MG63 (cell line): ENCODE data around the gene FUBP3. TPM values are rescaled to one million over a fixed set of nuclear protein-coding genes. Genes with fewer than 3 reads are reported as not detected.

ENCODE experiments used
- DNase-seq: peaks from one replicate; pipeline ENCODE4 v3.0.0-alpha.2; 2020
- H3K27me3 ChIP-seq: fragments of 250-450 bp; sonication (Bioruptor Pico); 2 replicates; pipeline ENCODE4 v1.5.1; 2020; ENCODE audit warnings: mild to moderate bottlenecking, moderate library complexity
- H3K36me3 ChIP-seq: fragments of 250-450 bp; sonication (Bioruptor Pico); 2 replicates; pipeline ENCODE4 v1.5.1; 2020; ENCODE audit warnings: mild to moderate bottlenecking, moderate library complexity
- H3K4me3 ChIP-seq: fragments of 250-450 bp; sonication (Bioruptor Pico); 2 replicates; pipeline ENCODE4 v1.5.1; 2020; ENCODE audit warnings: mild to moderate bottlenecking, moderate library complexity
- H3K9me3 ChIP-seq: fragments of 250-450 bp; sonication (Bioruptor Pico); 2 replicates; pipeline ENCODE4 v1.5.1; 2020; ENCODE audit warnings: mild to moderate bottlenecking, moderate library complexity
- total RNA-seq: library from RNA; depleted of rRNA; stranded (reverse); fragments of >200 nt; shearing (Covaris generic); gene quantifications from 2 replicates; pipeline ENCODE4 v1.2.3, GENCODE V29; 2014; ENCODE audit warnings: low replicate concordance

Gene FUBP3
- total RNA-seq, 1 experiment from 2014 or later, result 30.3 TPM

DNA sequence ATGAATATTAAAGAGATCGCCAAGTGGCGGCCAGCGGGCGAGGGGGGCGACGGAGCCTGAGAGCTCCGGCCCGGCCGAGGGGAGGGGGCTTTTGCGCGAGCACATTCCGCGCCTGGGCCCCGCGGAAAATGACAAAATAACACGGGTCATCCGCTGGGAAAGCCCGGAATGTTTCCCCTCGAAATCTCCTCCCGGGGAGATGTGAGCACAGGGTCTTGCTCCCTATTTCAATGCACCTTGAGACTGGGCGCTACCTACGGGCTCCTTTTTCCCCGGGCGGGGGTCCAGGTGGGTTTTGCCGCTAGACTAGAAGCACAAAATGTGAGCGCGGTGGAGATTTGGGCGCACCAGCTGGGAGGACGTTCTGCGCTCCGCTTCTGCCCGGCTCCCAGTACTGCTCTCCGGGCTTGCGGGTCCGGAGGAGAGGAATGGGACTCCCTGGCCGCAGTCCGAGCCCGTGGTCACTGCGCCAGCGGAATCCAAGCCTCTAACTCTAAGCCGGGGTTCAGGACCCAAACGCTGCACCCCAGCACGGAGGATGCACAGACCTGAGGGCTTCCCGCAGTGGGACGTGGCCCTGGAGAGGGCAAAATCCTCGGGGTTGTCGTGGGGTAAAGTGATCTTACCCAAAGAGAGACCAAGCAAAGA lies 82.2 kb downstream of the FUBP3 start:
- Histone ChIP-seq H3K4me3 (no peak overlapping the region), H3K27me3 (peaks cover 80% of the 10 kb centered on the region), H3K36me3 (no peaks in the 10 kb centered on the region), H3K9me3 (peaks cover 2% of the 10 kb centered on the region; the same call in 1 of the 2 replicates)
- no peak for DNase-seq

DNA sequence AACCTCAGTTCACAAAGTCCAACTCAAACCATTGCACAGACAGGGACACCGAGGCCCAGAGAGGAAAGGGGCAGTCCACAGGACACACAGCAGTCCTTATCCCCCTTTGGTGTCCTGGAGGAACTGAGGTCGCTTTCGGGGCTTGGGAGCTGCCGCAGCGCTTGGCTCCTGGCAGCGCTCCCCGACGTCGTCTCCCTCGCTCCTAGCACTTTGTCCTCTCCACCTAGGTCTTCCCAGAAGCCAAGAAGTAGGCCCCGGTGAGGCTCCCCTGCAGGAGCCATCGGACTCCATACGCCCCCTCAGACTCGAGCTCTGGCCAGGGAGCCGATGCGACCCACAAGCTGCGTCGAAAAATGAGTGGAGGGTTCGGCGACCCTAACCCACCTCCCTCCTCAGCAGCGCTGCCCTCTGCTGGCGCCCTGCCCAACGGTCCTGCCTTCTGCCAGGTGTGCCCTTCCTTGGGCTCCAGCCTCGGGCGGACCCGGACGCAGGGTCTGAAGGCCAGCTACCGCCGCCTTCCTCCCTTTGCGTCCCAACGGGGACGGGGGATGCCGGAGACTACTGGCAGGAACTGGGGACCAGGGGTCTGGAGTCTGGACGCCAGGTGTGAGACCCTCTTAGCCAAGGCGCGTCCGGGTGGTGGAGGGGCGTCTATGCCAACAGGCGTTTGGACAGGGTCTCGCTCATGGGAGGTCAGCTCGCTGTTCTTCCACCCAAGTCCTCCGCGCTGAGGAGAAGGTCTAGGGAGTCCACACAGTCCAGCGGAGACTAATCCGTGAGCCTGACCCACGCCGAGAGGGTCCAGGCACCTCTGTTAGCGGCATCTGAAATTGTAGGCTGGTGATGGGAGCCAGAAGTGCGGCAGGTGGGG lies 83.0 kb downstream of the FUBP3 start:
- DNase-seq, result no peak
- H3K36me3 ChIP-seq, result no peaks in the 10 kb centered on the region
- no peak overlapping the region for H3K4me3 ChIP-seq
- H3K27me3 ChIP-seq, result peaks cover 80% of the 10 kb centered on the region
- H3K9me3 ChIP-seq, result peaks cover 2% of the 10 kb centered on the region; the same call in 1 of the 2 replicates

DNA sequence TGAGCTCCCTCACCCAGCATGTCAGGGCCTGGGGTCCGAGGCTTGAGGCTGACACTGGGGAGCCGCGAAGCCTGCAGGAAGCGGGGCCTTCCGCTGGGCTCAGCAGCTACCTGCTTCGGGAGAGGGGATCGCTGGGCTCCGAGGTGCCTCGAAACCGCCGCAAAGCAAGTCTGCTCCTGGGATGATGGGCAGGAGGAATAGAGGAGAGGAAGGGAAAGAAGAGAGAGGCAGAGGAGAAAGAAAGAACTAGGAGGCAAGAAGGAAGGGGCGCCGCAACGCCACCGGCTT lies 83.5 kb downstream of the FUBP3 start:
- no peak for DNase-seq
- H3K27me3 ChIP-seq, result peaks cover 78% of the 10 kb centered on the region
- H3K36me3 ChIP-seq, result no peaks in the 10 kb centered on the region
- no peak overlapping the region for H3K4me3 ChIP-seq
- peaks cover 2% of the 10 kb centered on the region; the same call in 1 of the 2 replicates for H3K9me3 ChIP-seq

- Histone ChIP-seq H3K4me3 (no peak overlapping the region), H3K36me3 (no peaks in the 10 kb centered on the region), H3K9me3 (peaks cover 2% of the 10 kb centered on the region; the same call in 1 of the 2 replicates), H3K27me3 (peaks cover 77% of the 10 kb centered on the region)
- DNase-seq, result no peak
These were observed 84.0 kb downstream of the FUBP3 start for GRCh38 chr9:130663258-130663976.

GRCh38 chr9:130663977-130664250 lies 84.5 kb downstream of the FUBP3 start:
- DNase-seq, result no peak
- H3K9me3 ChIP-seq, result no peaks in the 10 kb centered on the region; the same call in 1 of the 2 replicates
- H3K4me3 ChIP-seq, result no peak overlapping the region
- H3K36me3 ChIP-seq, result no peaks in the 10 kb centered on the region
- H3K27me3 ChIP-seq, result peaks cover 73% of the 10 kb centered on the region

GRCh38 chr9:130664251-130665028 lies 85.1 kb downstream of the FUBP3 start, which contains the start of gene PRDM12:
PRDM12 (plus strand) TSS chr9:130664594; CDS start chr9:130664654, 60 bp downstream.
- no peak within 1 kb of the TSS for H3K4me3 ChIP-seq
- H3K27me3 ChIP-seq, result peaks cover 68% of the 10 kb centered on the region
- no peak for DNase-seq
- no peaks in the 10 kb centered on the region for H3K9me3 ChIP-seq
- H3K36me3 ChIP-seq, result no peaks in the 10 kb centered on the region

DNA sequence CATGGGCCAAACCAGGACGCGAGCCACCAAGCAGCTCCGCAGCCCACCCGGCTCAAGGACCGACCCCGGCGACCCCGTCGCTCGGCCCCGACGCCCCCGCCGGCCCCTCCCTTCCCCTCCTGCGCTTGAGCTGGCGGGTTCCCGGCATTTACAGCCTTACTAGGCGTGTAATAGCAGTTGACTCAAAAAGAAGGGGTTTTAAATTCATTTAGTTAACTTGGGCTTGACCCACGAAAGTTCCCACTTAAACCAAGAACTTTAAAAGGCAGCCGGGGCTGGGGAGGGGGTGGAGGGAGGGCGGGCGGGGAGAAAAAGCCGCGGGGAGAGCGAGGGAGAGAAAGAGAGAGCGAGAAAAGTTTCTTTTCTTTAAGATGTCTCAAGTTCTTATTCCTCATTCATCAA lies 85.7 kb downstream of the FUBP3 start:
- Histone ChIP-seq H3K36me3 (no peaks in the 10 kb centered on the region), H3K27me3 (peaks cover 62% of the 10 kb centered on the region), H3K9me3 (no peaks in the 10 kb centered on the region), H3K4me3 (no peak overlapping the region)
- DNase-seq, result no peak

DNA sequence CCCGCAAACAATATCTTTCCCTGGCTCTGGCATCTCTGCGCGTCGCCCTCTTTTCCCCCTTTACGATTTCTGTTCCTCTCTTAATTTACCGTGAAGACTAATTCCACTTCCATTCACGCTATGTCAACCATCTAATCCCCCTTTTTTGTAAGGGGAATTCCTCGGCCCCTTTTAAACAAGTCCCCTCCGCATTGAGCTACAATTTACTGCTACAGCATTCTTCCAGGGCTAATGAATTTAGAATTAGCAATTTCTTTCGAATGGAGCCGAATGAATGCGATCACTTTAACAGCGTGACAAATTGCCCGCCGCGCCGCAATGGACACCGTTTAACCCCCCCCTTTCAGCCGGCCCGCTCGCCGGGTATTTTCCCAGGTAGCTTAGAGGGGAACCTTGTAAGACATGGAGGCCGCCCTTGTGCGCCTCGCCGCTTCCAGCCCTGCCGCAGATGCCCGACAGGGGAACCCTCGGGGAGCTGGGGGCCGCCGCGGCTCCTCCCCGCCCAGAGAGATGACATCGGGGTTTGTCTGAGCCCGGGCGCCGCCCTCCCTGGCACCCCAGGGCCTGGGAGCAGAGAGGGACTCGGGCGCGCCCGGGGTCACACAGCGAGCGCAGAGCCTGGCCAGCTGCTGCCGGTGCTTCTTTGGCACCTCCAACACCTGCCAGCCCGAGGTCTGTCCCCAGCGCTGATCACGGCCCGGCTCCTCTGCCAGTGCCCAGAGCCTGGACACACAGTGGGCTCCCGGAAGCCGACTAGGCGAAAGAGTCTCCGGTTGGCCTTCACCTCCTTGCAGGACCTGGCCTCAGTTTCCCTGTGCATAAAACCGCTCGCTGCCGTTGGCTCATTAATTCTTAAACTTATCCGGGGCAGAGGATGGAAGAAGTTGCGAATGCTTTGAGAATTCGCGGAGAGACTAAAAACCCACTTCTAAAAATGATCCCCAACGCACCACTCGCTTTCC lies 86.3 kb downstream of the FUBP3 start:
- peaks cover 55% of the 10 kb centered on the region for H3K27me3 ChIP-seq
- DNase-seq, result no peak

GRCh38 chr9:130666393-130667119 lies 87.2 kb downstream of the FUBP3 start:
- Histone ChIP-seq H3K9me3 (no peaks in the 10 kb centered on the region), H3K36me3 (no peaks in the 10 kb centered on the region)
- DNase-seq, result no peak

More for the DNA sequence above, 86.3 kb downstream of the FUBP3 start:
- H3K9me3 ChIP-seq, result no peaks in the 10 kb centered on the region
- H3K36me3 ChIP-seq, result no peaks in the 10 kb centered on the region
- no peak overlapping the region for H3K4me3 ChIP-seq

DNA sequence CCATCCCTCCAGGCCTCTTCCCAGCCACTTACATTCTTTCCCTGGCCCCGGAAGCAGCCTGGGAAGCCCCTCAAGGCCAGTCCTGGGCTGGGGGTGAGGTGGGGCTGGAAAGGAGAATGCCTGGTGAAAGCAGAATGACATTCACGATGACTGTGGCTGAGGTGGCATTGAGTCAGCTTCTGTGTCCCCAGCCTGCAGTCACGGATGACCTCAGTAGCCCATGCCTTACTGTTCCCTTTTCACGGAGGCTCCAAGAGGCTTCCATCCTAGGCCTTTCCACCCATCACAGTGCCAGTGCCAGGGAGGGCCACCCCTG lies 87.7 kb downstream of the FUBP3 start:
- no peak overlapping the region for H3K4me3 ChIP-seq
- H3K9me3 ChIP-seq, result no peaks in the 10 kb centered on the region
- H3K27me3 ChIP-seq, result peaks cover 42% of the 10 kb centered on the region
- DNase-seq, result no peak
- no peaks in the 10 kb centered on the region for H3K36me3 ChIP-seq

More at GRCh38 chr9:130666393-130667119, 87.2 kb downstream of the FUBP3 start:
- Histone ChIP-seq H3K27me3 (peaks cover 47% of the 10 kb centered on the region), H3K4me3 (no peak overlapping the region)

GRCh38 chr9:130668196-130668595 lies 88.8 kb downstream of the FUBP3 start:
- Histone ChIP-seq H3K27me3 (peaks cover 30% of the 10 kb centered on the region), H3K9me3 (no peaks in the 10 kb centered on the region), H3K36me3 (no peaks in the 10 kb centered on the region), H3K4me3 (no peak overlapping the region)
- DNase-seq, result no peak

GRCh38 chr9:130668659-130669058 lies 89.3 kb downstream of the FUBP3 start:
- Histone ChIP-seq H3K4me3 (no peak overlapping the region), H3K27me3 (peaks cover 26% of the 10 kb centered on the region), H3K36me3 (no peaks in the 10 kb centered on the region), H3K9me3 (no peaks in the 10 kb centered on the region)
- no peak for DNase-seq

DNA sequence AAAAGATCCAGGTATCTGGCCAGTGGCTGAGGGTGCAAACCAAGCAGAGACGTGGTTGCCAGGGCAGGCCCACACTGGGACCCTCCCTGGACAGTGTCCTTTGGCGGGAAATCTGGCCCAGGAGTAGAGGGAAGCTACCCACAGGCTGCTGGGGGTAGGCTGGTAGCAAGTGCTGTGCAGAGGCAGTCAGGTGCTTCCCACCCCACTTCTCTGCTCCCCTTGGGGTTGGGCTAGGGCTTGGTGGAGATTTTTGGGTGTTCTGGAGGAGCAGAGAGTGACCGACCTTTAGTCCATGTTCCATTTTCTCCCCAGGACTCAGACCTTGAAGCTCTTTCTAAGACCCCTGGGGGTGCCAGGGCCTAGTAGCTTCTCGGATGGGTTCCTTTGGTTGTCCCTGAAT lies 90.6 kb downstream of the FUBP3 start:
- DNase-seq, result no peak
- Histone ChIP-seq H3K27me3 (peaks cover 13% of the 10 kb centered on the region), H3K9me3 (no peaks in the 10 kb centered on the region), H3K4me3 (no peak overlapping the region), H3K36me3 (no peaks in the 10 kb centered on the region)

DNA sequence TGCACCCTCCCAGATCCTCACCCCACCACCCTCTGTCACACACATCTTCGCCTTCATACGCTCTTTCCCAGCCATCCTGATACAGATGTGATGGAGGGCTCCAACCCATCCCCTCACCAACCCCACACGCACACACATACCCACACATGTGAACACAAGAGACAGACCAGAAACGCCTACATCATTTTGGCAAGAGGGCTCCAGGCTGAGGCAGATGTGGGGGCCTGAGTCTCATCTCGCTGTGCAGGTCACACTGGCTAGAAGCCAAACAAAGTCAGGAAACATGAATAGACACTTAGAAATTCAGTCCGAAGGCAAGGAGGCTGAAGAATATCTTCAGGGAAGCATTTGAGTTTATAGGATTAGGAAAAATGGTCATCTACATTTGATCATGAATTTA lies 91.3 kb downstream of the FUBP3 start:
- no peak for DNase-seq
- H3K4me3 ChIP-seq, result no peak overlapping the region
- H3K9me3 ChIP-seq, result no peaks in the 10 kb centered on the region
- H3K27me3 ChIP-seq, result peaks cover 8% of the 10 kb centered on the region
- no peaks in the 10 kb centered on the region for H3K36me3 ChIP-seq

DNA sequence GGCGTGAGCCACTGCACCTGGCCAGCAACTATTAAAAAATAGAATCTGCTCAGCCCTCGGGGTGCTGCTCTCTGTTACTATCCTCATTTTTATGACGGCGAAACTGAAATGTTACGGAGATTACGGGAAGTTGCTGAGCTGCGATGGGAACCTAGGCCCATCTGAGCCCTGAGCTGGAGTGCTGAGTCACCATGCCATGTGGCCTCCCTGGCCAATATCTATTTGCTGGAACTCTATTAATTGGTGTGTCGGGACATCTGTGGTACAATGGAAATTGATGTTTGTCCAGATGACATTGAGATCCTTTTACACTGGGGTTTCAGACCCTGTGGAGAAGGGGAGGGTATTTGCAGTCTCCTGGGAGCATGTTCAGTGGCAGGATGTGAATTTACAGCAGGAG lies 93.1 kb downstream of the FUBP3 start:
- Histone ChIP-seq H3K27me3 (no peaks in the 10 kb centered on the region), H3K36me3 (no peaks in the 10 kb centered on the region), H3K4me3 (no peak overlapping the region), H3K9me3 (no peaks in the 10 kb centered on the region)
- DNase-seq, result no peak
